Stimulated activated CD4-positive, alpha-beta T cell treated with anti-CD3 and anti-CD28 coated beads, Interleukin-2, amount 100 ng/mL, for 48 hours (primary cell): ENCODE measurements around the gene NUP42.

Experiments used
- DNase-seq, 2 donors: peaks; one replicate each; pipeline ENCODE4 v3.0.0-alpha.2; 2020

The NUP42 gene

DNA sequence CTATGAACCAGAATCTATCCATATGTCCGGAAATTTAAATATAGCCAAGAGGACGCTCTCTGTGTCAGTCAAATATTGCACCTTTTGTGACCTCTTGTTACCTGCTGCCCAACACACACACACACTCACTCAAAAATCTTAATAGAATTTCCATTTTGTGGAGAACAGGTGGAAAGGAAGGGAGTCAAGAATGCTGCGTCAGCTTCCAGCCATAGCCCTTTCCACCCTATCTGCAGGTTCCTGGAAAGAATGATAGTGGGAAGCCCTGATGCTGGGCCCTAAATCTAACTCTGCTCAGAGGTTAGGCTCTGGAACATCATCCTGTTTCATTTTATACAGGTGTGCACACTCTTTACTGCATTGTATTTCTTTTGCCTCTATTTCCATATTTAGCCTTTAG lies 55.2 kb downstream of the NUP42 start:
- no peak for DNase-seq

DNA sequence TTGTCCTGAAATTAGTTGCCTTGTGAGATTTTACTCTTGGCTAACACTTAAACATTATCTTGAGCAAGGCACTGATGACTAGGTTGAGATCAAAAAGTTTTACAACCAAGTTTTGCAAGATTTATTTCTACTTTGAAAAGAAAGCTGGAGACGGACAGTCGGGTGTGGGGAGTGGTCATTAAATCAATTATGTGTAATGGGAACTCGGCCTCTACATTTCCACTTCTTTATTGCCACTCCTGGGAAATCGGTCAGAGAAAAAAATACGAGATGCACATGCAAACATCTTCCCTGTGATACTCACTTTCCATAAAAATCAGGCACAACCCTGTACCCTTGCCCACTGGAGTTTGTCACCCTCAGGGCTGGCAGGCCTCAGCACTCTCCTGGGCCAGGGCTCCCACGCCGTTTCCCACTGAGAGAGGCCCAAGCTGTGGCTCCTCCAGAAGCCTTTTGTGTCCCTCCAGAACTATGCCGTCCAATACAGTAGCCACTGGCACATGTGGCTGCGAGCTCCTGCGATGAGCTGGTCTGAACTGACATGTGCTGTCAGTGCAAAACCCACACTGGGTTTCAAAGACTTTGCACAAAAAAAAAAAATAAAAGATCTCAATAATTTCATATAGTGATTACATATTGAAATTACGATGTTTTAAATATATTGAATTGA lies 57.3 kb downstream of the NUP42 start:
- no peak for DNase-seq

DNA sequence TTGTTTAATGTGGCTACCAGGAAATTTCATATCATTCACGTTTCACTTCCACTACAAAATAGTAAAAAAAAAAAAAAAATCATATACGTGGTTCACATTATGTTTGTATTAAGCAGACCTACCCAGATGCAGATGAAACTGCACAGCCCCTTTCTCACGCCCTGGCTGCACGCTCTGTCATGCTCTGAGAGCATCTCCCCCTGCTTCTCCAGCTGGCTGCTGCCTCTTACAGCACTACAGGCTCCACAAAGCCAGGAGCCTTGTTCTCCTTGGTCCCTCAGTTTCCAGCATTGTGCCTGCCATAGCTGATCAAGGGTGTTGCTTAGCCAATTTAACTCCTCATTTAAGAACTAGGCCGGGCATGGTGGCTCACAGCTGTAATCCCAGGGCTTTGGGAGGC lies 57.9 kb downstream of the NUP42 start:
- DNase-seq, result no peak

DNA sequence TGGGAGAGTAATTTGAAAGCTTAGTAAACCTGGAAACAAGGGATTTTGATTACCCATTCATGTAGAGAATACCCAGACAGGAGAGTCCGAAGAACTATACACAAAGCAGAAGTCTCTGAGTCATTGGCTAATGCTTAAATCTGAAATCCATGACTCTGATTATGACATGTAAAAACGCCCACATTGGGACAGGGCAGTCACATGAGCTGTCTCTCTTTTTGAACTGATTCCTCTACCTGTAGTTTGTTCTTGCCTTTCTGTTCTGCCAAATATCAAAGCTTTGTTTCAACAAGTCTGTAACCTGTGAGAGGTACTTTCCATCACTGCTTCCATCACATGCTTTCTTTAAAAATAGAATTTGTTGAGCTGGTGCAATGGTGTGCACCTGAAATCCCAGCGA lies 60.5 kb downstream of the NUP42 start:
- DNase-seq, result no peak

DNA sequence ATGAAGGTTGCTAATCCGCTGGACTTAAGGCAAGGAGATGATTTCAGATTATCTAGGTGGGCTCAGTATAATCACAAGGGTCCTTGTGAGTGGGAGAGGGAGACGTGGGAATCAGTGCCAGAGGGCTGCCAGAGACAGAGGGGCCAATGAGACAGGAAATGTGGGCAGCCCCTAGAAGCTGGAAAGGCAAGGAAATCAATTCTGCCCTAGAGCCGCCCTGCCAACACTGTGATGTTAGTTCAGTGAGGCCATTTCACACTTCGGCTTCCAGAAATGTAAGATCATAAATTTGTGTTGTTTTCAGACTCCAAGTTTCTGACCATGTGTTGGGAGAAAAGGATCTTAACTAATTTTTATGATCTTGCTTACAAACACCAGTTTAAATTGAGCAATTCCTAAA lies 61.1 kb downstream of the NUP42 start:
- no peak for DNase-seq

DNA sequence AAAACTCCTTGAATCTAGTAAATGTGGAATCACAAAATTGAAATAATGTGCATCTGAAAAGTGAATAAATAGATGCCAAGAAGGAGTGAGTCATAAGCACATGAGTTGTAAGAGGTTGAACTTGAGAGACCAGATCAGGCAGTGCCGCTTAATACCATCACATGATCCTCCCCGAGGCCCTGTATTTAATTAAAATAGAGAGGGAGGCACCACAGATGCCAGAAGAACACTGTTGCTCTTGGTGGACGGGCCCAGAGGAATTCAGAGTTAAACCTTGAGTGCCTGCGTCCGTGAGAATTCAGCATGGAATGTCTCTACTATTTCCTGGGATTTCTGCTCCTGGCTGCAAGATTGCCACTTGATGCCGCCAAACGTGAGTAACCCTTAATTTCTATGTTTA lies 64.7 kb downstream of the NUP42 start, which contains the start of gene GPNMB:
Gene GPNMB, plus strand, starts transcription at position 221 of the 400 bp plus-strand sequence. Its CDS starts 83 bp downstream, at position 304.
- DNase-seq, result no peak

DNA sequence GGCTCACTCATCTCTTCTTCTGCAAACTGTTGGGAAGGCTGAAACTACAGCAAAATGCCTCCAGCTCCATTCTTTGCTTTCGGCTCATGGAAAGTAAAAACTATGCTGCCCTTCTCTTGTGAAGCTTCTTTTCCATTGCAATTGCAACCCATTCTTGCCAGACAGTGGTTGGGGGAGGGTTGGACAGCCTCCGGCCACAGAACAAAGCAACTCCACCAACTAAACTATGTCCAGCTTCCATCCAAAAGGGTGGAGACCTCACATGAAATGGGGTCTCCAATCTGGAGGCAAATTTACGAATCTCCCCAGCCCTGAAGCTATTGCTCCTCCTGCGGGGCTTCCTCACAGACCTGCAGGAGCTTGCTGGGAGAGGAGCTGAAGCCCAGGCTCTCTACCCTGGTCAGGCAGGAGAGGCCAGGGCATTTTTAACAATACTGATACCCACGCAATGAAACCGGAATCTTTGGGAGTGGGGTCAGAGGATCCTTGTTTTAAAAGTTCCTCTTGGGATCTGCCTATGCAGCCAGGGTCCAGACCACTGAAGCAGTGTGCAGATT lies 65.3 kb downstream of the NUP42 start:
- DNase-seq, result no peak

DNA sequence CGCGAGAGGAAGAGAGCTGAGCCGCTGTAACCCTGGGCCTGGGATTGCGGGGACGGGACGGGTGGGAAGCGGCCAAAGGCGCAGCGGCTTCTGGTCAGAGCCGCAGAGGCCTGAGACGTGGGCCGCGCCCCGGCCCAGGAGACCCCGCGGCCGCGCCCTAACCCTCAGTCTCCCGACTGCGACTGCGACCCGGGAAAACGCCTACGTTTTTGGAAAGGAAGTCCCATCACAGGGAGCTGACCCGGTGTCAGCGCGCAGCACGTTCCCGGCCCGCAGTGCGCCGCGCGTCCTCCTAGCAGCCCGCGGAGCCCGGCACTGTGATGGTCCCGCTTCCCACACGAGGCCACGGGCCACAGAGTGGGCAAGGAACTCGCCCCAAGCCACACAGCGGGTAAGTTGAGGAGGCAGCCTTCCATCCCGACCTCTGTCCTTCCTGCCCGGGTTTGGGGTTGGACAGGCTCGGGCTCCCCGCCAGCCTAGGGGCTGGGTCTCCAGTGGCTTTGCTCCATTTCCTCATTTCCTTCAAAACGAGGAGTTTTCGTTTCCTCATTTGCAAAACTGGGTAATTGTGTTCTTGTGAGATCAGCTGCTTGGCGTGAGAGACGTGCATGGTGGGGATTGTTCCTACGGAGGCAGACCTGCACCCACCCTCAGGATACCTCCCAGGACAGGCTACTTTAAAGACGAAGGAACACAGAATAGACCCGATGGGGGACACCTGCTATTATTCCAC lies 65.9 kb downstream of the NUP42 start:
- no peak for DNase-seq

DNA sequence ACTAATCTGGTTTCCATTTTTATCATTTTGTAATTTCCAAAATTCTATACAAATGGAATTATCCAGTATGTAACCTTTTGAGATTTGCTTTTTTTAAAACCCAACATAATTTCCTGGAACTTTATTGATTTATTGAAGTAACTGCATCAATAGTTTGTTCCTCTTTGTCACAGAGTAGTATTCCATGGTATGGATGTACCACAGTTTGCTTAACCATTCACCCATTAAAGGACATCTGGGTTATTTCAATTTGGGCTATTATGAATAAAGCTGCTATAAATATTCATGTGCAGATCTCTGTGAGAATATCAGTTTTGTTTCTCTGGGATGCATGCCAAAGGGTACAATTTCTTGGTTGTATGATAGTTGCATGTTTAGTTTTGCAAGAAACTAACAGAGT lies 67.6 kb downstream of the NUP42 start:
- DNase-seq, result no peak
